Measurements from ENCODE around the gene VASH1. TPM values are rescaled to one million over a fixed set of nuclear protein-coding genes. Genes with fewer than 3 reads are reported as not detected.

The VASH1 gene
- total RNA-seq, 6 experiments from 2014 or later, result 0.94 to 2.9 (median 1.5) TPM

DNA sequence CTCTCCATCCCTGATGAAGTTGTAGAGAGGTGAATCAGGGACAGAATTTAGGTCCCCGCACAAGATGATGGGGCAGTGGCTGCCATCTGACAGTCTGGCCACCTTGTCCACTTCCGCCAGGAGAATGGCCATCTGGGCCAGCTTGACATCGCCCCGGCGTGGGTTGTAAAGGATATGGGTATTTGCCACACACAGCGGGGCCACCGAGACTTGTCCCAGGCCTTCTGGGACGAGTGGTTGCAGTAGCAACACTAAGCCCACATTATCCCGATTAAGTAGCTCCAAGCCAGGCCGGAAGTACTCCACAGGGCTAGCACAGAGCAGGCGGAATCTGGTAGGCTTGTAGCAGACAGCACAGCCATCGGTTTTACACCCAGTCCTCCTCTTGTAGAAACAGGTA, 45.2 kb downstream of the VASH1 start:
- DNase-seq, result no peak
- no peak overlapping the region for H3K4me3 Mint-ChIP-seq
- no peak overlapping the region for H3K27ac Mint-ChIP-seq
- H3K9me3 Mint-ChIP-seq, result no peaks in the 10 kb centered on the region
- TF ChIP-seq, protein P1, sequence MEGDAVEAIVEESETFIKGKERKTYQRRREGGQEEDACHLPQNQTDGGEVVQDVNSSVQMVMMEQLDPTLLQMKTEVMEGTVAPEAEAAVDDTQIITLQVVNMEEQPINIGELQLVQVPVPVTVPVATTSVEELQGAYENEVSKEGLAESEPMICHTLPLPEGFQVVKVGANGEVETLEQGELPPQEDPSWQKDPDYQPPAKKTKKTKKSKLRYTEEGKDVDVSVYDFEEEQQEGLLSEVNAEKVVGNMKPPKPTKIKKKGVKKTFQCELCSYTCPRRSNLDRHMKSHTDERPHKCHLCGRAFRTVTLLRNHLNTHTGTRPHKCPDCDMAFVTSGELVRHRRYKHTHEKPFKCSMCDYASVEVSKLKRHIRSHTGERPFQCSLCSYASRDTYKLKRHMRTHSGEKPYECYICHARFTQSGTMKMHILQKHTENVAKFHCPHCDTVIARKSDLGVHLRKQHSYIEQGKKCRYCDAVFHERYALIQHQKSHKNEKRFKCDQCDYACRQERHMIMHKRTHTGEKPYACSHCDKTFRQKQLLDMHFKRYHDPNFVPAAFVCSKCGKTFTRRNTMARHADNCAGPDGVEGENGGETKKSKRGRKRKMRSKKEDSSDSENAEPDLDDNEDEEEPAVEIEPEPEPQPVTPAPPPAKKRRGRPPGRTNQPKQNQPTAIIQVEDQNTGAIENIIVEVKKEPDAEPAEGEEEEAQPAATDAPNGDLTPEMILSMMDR (IDR thresholded peaks at IDR 0.05), result no peak
- peaks cover 11% of the 10 kb centered on the region for H3K4me1 Mint-ChIP-seq (ENCODE audit: low read depth)
- H3K27me3 Mint-ChIP-seq (ENCODE audit: insufficient read depth), result no peaks in the 10 kb centered on the region; the same call in 1 of the 2 replicates
- peaks cover 13% of the 10 kb centered on the region for H3K36me3 Mint-ChIP-seq (ENCODE audit: low read depth)

DNA sequence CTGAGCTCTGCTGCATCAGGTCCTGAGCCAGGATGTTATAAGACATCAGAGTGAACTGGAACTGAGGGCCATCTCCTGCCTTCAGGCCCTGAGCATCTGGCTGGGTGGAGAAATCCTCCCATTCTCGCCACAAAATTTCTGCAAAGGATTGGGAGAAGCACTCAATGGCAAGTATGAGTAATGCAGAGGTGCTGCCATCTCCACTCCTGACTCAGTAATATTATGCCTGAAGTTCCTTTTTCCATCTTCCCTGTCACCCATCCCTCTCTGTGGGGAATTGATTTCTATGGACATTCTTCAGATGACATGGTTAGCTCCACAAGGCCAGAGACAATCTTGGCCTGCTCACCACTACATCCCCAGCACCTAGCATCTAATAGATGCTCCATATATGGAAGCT, 46.7 kb downstream of the VASH1 start:
- TF ChIP-seq, protein P1 (IDR thresholded peaks at IDR 0.05), result no peak
- DNase-seq, result no peak
- peaks cover 18% of the 10 kb centered on the region for H3K4me1 Mint-ChIP-seq (ENCODE audit: low read depth)
- H3K27me3 Mint-ChIP-seq (ENCODE audit: insufficient read depth), result no peaks in the 10 kb centered on the region; the same call in 1 of the 2 replicates
- H3K4me3 Mint-ChIP-seq, result no peak overlapping the region
- peaks cover 4% of the 10 kb centered on the region for H3K36me3 Mint-ChIP-seq (ENCODE audit: low read depth)
- H3K9me3 Mint-ChIP-seq, result no peaks in the 10 kb centered on the region
- no peak overlapping the region for H3K27ac Mint-ChIP-seq

DNA sequence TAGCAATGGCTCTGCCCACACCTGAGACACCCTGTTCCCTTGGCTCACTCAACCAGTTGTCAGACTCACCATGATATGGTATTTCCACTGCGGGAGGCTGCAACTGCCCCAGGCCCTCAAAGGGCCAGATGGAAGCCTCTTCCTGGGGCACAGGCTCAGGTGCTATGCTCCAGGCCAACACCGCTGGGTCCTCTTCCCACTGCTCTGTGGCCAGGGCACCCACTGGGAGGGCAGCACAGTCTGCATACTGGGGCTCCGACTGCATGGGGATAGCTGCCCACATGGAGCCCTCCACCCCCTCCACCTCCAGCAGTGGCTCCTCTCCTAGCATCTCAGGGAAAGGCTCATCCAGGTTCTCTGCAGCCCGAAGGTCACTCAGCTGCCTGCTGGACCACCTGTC, 47.7 kb downstream of the VASH1 start:
- no peaks in the 10 kb centered on the region; the same call in 1 of the 2 replicates for H3K27me3 Mint-ChIP-seq (ENCODE audit: insufficient read depth)
- TF ChIP-seq, protein P1 (IDR thresholded peaks at IDR 0.05), result no peak
- peaks cover 18% of the 10 kb centered on the region for H3K4me1 Mint-ChIP-seq (ENCODE audit: low read depth)
- H3K27ac Mint-ChIP-seq, result no peak overlapping the region
- DNase-seq, result no peak
- no peaks in the 10 kb centered on the region; the same call in 1 of the 2 replicates for H3K36me3 Mint-ChIP-seq (ENCODE audit: low read depth)
- no peaks in the 10 kb centered on the region for H3K9me3 Mint-ChIP-seq
- no peak overlapping the region for H3K4me3 Mint-ChIP-seq

DNA sequence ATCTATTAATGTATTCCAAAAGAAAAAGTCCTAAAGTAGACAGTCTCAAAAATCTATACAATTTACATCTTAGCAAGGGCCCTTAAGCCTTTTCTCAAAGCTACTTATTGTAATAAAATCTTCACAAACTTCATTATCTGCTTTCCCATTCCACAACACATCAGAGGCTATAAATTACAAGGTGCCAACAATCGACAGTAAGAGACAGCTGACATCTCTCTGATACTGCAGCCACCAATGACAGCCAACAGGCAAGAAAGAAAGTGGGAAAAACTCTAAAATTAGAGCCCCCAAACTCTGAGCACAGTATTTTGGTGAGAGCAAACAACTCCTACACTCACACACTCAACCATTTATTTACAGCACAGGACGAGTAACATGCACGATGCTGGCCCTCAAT, 49.3 kb downstream of the VASH1 start:
- Mint-ChIP-seq H3K36me3 (ENCODE audit: low read depth) (no peaks in the 10 kb centered on the region), H3K9me3 (no peaks in the 10 kb centered on the region), H3K4me1 (ENCODE audit: low read depth) (peaks cover 18% of the 10 kb centered on the region), H3K4me3 (peak overlapping the region; percentile 96), H3K27ac (peak overlapping the region; percentile 80), H3K27me3 (ENCODE audit: insufficient read depth) (no peaks in the 10 kb centered on the region; the same call in 1 of the 2 replicates)
- DNase-seq, result no peak
- TF ChIP-seq, protein P1 (IDR thresholded peaks at IDR 0.05), result no peak

DNA sequence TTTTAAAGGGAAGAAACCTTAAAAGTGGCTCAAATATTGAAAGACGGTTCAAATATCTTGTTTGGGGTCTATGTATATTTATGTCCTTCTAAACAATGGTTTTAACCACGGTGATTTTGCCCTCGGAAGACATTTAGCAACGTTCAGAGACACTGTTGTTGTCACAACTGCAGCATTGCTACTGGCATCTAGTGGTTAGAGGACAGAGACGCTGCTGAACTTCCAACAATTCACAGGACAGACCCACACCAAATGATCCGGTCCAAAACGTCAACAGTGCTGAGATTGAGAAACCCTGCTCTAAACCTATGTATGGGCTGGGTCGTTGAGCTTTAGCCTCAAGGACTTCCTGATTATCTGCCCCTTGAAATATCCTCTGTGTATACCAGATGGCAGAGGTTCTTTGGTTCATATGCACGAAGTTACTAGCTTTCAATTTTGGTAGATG, 49.7 kb downstream of the VASH1 start:
- peak; percentile 41 for DNase-seq
- Mint-ChIP-seq H3K9me3 (no peaks in the 10 kb centered on the region), H3K36me3 (ENCODE audit: low read depth) (no peaks in the 10 kb centered on the region), H3K4me3 (peak overlapping the region; percentile 96), H3K27ac (peak overlapping the region; percentile 80), H3K27me3 (ENCODE audit: insufficient read depth) (no peaks in the 10 kb centered on the region; the same call in 1 of the 2 replicates), H3K4me1 (ENCODE audit: low read depth) (peaks cover 18% of the 10 kb centered on the region)
- TF ChIP-seq, protein P1 (IDR thresholded peaks at IDR 0.05), result peak; percentile 62

Measured in HFFc6 (cell line).